Effector CD4-positive, alpha-beta T cell (primary cell): ENCODE data around the gene SH3RF1.

Experiments
- DNase-seq: peaks from one replicate; pipeline ENCODE4 v3.0.0-alpha.2; 2020

Gene SH3RF1

DNA sequence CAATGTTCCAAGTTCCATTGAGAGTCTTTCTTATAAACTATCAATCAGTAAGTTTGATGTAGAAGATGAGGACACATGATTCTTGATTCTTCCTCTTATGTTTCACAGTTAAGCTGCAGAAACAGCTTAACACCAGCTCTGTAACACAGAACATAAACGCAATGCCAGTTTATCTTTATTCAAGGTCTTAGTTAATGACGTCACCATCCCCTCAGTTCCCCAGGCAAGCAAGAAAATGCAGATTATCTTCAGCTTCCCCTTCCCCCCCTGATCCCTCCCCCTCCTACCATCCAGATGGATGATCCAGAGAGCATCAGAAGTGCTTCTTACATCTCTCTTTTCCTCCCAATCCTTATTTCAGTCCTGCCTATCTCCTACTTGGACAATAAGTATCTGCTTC lies 4.4 kb upstream of the SH3RF1 start:
- DNase-seq = no peak

DNA sequence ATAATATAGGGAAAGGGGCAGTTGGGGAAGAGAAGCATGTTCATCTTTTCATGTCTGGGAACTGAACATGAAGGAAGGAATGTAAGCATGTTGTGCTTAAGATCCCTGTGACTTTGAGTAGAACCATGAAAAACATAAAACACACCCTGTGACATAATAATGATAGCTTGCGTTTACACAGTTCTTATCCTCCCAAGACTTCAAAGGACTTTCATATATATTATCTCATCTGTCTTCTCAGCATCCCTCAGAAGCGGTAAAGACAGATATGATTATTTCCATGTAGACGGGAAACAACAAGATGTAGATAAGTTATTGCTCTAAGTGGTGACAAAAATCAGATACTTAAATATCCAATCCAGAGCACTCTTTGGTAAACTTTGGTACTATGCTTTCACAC lies 3.3 kb upstream of the SH3RF1 start:
- DNase-seq = no peak

DNA sequence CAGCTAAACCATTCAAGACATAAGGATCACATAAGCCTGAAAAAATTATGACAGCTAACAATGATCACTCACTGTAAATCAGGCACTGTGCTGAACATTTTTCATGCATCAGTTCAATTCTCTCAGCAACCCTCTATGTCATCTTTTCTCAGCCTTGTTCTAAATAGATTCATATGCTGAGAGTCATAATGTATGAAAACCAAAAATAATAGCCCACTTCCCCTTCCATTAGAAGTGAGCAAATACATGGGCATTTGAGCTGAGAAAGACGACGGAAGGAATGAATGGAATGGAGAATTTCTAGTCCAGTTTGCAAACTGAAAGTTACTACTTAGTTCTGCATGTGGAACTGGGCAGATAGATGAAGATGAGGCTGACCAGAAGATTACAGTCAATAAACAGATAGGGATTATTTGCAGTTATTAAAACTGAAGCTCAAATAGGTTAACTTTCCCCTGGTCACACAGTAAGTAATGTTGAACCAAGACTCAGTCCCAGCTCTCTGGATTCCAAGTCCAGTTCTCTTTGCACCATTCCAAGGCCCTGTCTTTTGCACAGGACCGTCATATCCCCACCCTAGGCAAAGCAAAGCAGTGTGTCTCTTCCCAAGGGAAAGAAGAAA lies 1.6 kb upstream of the SH3RF1 start:
- DNase-seq = no peak

DNA sequence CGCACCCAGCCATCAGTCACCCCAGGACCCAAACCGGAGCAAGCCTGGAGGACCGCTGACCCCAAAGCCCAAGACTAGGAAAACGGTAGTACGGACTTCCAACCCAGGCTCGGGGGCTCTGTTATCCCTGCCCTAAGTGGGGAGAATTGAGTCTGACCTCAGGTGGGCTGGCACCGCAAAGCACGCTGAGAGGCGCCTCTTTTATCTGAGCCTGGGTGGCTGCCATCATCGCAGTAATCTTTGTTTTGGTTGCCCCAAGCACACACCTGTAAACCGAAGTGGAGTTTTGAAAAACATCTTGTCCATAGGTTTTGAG lies 894 bp upstream of the SH3RF1 start:
- no peak for DNase-seq

DNA sequence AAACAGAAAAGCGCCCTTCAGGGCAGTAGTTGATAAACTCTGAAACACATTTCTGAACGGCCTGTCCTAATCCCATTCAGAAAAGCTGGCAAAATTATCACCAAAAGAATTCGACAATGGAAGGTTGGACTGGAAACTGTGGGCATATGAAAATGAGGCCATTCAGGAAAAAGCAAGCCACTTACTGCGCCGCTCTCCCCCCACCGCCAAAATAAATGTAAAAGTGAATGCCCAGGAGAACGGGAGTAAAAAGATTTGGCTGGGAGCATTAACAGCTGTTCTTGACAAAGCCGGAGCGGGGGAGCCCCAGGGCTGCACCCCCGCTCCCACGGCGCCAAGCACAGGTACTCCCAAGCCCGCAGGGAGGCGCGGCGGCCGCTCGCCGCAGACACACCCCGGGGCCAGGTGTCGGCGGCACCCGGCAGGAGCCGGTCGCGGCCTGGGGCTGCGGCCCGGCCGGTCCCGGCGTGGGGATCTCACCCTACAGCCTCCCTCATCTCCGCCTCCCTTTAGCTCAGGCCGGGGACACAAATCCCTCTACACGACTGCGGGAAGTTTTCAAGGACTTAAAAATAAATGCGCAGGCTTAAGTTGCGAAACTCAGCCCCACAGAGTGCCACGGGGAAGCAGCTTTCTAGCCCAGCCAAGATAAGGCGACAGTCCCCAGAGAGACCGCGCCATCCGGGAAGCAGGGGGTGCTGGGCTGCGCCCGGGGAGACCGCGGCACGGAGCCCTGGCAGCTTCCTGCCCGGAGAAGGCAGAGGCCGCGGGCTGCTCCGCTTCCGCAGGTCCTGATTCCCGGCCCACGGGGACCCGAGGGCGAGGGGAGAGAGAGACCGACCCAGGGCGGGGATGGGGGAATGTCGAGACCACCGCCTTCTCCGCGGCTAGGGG lies 593 bp downstream of the SH3RF1 start:
- no peak for DNase-seq

DNA sequence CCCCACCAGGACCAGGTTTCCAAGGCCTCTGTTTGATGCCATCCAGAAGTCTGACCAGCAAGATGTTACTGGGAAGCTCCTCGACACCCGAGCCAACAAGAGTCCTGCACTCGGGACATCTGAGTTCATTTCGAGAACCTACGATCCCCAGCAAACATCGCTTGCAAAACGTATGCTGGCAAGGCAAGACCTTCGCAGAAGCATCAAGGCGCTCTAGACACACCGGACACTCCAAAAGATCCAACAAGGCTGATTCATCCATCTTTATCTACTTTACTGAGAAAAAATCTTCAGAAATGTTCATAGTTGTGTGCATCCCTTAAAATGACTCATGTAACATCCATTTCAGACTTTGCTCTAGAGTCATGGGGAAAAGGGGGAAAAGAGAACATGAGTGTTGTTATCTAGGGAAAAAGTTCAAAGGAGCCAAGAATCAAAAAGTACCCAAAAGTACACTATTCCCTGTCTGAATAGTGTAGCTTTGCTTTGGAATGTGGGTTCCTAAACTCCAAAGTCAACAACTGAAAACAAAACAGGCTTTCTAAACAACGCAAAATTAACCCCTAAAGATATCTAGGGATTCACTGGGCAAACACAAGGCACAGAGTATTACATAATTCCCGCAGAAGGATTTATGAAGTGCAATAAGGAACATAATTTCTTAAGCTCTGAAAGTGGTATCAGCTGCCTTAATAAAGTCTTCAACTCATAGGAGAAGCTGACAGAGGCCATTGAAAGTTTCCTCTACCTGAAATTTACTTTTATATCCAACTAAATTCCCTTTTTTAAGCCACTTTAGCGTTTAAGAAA lies 1.6 kb downstream of the SH3RF1 start:
- no peak for DNase-seq

DNA sequence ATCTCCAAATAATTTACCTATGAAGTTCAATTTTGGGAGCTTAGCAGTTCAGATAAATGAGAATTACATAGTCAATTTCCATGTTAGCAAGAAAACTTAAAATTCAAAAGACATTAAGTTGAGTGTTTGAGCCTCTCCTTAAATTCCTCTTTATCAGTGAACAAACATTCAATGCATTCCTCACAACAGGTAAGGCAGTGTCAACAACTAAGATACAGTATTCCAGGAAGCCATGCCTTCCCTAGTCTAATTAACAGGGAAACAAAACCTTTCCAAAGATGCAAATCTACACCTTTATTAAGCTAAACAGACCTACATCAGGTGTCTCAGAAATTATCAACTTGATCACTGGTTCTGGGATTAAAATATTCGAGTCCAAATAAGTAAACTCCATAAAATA lies 3.7 kb downstream of the SH3RF1 start:
- no peak for DNase-seq

DNA sequence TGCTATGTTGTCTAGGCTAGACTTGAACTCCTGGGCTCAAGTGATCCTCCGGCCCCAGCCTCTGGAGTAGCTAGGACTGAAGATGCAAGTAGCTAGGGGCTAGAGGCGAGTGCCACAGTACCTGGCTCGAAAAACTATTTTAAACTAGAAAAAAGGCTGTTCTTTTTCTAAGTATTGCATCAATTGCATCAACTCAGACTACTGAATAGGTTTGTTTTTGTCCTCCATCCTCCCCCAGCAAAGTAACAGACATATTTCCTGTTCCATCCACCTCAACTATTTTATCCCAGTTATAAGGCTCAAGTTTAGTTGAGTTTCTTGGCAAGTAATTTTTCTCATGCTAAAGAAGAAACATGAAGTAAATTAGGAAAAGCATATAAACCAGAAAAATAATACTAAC lies 4.1 kb downstream of the SH3RF1 start:
- DNase-seq = no peak

DNA sequence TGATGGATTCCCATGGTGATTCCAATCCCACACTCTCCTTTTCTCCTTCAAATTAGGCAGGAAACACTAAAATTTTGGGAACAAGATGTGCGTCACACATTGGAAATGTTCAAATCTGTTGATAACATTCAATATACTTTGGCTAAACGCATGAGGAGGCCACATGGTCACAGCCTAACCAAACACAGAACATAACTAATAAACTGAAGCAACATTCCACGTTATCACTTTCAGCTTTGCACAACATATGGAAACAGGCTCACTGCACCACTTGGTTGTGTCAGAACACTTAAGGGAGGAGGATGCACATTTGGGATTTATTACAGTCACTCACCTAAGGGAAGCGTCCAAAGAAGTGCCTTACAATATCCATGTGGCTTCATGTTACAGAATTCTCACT lies 4.7 kb downstream of the SH3RF1 start:
- no peak for DNase-seq

DNA sequence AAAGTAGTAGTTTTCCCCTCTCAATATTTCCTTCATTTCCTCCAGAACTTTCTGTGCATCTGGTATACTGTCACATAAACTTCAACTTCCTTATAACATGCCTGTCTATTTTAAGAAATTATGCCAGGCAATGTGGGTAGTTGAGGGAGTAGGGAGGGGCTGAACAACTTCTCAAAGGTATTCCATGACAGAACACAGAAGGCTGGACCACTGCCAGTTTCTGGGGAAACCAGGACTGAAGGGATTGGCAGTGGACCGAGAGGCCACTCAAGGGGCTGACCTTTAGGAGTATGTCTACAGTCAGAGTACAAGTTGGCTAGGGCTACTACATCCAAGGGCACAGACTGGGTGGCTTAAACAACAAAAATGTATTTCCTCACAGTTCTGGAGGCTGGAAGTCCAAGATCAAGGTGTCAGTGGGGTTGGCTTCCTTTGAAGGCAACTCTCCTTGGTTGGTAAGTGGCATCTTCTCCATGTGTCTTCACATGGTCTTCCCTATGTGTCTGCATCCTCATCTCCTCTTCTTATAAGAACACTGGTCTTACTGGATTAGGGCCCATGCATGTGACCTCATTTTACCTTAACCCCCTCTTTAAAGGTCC lies 6.9 kb downstream of the SH3RF1 start:
- no peak for DNase-seq

DNA sequence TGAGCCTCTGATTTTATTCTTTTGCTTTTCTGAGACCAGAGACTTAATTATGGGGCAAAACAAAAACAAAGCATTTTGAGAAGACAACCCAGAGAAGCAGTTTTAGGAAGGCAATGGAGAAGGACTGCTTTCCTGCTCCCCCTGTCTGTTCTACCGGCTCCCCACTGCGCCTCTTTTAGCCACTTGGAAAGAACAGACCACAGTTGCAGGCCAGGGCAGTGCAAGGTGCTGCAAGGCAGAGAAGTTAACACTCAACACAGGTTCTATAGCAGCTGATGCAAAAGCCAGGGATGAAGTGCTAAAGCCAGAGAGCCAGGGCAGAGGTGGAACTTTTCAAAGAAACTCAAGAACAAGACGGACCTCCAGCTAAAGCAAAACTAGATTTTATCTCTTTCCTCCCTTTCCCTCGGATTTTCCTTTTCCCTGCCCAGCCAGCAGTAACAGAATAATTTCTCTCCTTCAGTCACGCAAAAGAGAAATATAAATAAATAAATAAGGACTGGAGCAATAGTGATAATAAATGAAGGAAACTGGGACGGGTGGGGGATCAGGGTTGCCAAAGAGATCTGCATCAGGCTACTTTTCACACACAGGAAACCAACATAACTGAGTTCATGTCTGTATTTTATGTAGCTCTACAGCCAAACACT lies 10.4 kb downstream of the SH3RF1 start:
- no peak for DNase-seq

DNA sequence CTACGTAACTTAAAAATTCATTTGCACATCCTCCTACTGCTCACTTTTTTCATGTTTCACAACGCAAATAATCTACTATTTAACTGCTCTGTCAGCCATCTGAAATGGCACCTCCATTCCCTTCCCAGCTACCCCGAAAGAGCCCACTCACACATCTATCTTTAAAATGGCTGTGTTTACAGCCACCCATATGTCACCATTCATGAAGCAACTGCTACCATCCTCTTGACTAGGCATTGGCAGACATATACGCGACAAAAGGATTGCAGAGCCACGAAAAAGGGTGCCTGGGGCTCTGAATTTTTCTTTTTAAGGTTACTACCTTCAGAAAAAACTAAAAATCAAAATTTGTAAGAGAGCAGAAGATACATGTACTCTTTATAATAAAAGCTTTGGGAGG lies 11.5 kb downstream of the SH3RF1 start:
- DNase-seq = no peak

DNA sequence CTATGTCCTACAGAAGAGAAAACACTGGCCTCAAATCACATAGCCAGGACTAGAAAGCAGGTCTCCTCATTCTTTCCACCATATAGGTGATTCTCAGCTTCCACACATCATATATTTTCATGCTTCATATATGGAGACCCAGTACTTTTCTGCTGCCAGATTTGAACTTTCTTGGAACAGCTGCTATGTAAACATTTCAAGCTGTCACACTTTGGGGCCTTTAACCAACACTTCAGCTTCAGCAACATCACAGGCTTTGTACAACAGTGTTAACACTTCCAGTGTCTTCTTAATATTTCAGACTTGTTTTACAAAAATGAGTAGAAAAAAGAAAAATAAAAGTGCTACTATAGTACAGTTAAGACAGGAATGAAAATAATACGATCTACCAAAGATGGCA lies 12.6 kb downstream of the SH3RF1 start:
- no peak for DNase-seq

DNA sequence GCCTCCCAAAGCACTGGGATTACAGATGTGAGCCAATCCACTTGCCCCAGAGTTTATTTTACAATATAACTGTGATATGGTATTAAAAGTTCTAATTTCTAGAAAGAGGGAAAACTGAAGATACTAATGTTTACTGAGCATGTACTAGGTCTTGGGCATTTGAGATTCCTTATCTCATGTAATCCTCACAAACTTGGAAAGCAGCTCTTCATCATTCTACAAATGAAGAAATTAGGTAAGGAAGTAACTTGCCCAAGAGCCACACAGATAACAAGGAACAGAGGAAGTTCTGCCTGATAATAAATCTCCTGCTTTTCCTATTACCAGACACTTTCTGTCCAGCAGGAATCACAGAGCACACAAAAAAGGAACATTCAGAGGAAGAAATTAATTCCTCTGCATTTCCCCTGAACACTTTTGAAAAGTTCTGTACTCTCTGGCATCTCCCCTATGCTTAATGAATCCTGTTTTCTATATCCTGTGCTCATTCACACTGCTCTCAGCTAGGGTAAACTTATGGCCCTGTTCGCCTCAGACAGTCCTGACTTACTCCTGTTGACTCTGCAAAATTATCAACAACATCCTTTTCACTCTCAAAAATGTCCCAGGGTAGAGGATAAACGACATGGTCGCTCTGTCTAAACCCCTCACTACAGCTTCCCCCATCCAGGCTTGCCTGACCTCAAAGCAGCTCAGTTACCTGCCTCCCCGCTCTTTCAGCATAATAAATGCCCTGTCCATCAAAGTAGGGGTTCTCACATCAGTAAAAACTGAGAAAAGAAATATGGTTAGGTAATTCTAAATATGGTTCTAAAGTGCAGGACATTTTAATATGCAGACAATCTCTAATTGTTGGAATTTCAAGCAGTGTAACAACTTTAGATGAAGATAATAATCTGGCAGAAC lies 13.6 kb downstream of the SH3RF1 start:
- no peak for DNase-seq

DNA sequence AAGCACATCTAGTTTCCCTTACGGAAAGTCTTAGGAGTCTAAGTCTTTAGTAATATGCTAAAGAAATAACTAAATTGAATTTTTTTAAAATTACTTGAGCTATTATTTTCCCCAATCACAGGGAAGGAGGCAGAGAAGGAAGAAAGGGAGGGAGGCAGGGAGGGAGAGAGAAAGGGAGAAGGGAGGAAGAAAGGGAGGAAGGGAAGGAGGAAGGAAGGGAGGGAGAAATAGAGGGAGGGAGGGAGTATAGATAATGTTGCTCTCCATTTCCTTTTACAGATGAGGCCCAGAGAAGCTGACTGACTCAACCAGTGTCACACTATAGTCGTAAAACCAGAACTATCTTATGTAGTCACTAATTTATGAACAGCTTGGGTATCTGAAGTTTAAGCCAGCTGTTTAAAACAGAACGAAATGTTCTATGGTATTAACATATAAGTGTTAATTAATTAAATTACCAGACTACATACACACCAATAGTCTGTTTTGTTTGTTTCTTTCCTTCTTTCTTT lies 14.6 kb downstream of the SH3RF1 start:
- DNase-seq = no peak

DNA sequence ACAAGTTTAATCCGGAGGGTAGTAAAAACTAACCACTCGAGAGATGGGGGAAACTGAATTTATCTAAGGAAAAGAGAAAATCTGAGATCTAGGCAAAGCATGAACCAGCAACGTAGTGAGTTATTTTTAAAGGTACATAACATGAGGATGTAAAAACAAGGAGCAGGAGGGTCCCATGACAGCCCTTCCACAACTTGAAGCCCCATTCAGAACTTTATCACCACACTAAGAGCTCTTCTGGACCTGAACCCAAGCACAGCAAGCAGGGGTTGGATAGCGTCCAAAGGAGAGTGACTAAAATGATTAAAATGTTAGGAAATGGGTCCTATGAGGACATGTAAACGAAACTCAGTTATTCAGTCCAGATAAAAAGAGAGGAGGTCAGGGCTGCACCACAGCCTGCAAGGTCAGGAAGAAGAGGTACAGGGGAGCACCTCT lies 16.2 kb downstream of the SH3RF1 start:
- no peak for DNase-seq

DNA sequence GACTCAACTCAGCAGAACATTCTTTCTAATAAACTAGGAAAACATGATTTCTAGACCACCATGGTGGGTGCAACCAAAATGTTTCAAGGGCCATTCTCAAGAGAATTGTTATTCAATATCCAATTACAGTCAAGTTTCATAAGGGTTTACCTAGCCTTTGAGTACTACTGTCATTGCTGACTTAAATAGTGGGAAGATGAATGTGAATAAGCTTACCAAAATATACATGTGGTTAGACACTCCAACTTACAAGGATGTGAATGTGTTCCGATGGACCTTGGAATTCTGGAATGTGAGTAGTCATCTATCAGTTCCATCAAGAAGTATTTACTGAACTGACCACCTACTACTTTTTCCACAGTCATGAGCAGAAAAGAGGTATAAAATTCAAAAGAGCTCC lies 16.9 kb downstream of the SH3RF1 start:
- DNase-seq = no peak

DNA sequence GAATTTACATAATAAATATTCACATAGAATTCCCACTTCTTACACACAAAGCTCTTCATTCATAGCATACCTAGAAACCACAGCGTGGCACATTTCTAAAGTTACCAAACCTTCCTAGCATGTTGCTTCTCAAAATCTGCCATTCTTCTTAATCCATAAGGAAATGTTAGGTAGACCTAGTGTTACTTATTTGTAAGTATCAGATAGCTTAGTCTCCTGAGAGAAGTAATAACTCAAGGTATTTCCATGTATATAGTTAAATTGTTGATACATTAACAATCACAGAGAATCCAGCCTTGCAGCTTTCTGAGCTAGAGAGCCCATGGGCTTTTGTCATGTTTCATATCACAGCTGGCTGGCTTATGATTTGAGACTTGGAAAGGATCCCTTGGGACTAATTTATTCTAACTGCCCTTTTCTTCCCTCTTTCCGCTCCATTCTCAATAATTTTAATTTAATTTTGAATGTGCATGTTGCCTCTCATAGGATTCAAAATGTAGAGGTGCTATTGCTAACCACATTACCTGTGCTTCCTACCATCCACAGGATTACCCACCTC lies 17.6 kb downstream of the SH3RF1 start:
- no peak for DNase-seq

DNA sequence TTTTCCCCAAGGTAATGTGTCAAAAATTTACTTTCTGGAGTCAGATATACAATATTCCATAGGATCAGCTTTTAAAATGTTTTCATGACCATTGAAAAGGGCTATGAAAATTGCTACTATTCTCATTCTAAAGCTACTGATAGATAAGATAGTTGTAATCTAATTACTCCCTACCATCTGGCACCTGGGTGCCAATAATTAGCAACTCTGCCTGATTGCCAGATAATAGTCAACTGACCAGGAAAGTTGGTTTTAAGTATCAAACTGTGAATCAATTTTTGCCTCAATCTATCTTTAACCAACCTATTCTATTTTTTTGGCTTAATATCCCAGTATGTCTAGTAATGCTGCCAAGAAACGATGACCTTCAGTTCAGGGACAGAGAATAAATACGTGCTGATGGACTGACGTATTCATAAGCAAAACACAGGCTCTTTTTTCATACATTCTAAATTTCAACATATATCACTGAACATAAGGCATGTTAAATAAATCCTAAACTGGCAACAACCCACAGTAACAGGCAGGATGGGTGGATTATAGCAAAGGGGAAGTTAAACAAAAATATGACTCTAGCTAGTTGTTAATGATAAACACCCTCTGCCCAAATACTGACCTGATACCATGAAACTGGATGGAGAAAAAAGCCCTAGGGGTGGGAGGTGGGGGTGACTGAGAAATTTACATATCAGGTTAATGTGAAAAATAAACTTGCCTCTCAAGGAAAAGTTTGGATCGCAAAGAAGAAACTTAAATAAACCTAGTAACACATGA lies 18.2 kb downstream of the SH3RF1 start:
- no peak for DNase-seq
